Glomerular endothelial cell (primary cell): ENCODE measurements around the gene CPEB4. TPM values are rescaled to one million over a fixed set of nuclear protein-coding genes. Genes with fewer than 3 reads are reported as not detected.

Experiments used
- DNase-seq: peaks from one replicate; pipeline ENCODE4 v3.0.0-alpha.2; 2011; ENCODE audit warnings: low read depth, low spot score; ENCODE audit errors: extremely low read depth
- total RNA-seq: library from RNA; depleted of rRNA; stranded (reverse); fragments of >200 nt; gene quantifications from 2 replicates; pipeline ENCODE4 v1.2.3, GENCODE V29; 2015

Gene CPEB4
- total RNA-seq, 1 donor from 2014 or later, result 12.4 TPM

DNA sequence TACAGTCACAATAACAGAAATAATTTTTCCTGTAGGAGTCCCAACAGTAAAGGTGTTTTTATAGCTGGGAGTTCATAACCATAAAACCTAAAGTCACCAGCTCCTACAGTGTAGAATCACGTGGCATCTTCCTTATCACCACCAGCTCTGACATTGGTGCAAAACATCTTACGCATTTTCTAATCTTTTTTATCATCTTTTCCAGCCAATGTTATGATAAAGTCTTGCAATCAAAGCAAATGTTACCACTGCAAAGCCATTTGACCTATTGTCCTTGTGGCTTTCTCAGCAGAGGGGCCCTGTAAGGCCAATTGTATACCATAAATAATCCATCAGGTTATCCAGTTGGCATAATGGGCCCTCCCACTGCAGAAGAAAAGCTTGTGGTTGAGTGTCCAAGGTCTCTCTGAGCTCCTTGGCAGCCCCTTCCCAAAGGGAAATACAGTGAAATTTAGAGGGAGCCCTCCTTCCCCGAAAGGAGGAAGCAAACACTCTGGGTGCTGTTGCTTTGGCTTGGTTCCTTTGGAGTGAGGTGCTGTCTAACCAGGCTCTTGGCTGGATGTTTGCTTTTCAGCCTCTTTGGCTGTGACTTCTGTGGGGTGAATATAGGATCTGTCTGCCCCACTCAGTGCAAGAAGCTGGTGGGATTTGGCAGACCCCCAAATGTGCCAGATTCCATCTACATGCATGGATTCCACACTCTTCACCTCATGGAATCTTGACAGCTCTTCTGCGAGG is 29.3 kb upstream of the CPEB4 start:
- no peak for DNase-seq

- DNase-seq, result no peak
These were observed 28.6 kb upstream of the CPEB4 start for GRCh38 chr5:173859408-173860159.

GRCh38 chr5:173862047-173862477 is 26.1 kb upstream of the CPEB4 start:
- DNase-seq, result no peak

GRCh38 chr5:173863359-173863758 is 24.8 kb upstream of the CPEB4 start:
- DNase-seq, result no peak

- DNase-seq, result no peak
These were observed 23.8 kb upstream of the CPEB4 start for GRCh38 chr5:173864126-173865050.

DNA sequence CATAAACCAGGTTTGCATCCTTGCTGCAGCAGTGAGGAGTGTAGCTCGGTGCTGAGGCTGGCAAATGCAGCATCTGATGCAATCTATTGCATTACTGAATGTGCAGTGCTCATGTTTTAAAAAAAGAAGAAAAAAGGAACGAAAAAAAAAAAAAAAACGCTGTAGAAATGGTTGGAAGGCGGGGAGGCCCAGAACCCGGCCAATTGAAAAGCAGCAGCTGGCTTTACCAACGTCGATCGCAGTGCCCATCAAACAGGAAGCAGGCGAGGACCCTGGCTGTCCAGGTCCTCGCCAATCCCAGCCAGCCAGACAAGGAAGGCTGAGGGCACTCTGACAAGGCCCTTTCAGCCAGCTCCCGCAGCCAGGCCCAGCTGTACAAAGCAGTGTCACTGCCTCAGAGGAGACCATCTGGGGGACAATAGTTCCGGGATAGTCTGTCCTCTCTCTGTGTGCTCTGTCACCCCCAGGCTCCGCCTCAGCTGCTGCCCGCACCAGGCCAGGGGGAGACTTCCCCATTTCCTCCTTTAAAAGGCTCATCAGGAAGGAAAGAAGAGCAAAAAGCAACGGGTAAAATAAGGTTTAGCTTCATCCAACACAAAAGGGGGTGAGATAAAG is 21.8 kb upstream of the CPEB4 start:
- no peak for DNase-seq

DNA sequence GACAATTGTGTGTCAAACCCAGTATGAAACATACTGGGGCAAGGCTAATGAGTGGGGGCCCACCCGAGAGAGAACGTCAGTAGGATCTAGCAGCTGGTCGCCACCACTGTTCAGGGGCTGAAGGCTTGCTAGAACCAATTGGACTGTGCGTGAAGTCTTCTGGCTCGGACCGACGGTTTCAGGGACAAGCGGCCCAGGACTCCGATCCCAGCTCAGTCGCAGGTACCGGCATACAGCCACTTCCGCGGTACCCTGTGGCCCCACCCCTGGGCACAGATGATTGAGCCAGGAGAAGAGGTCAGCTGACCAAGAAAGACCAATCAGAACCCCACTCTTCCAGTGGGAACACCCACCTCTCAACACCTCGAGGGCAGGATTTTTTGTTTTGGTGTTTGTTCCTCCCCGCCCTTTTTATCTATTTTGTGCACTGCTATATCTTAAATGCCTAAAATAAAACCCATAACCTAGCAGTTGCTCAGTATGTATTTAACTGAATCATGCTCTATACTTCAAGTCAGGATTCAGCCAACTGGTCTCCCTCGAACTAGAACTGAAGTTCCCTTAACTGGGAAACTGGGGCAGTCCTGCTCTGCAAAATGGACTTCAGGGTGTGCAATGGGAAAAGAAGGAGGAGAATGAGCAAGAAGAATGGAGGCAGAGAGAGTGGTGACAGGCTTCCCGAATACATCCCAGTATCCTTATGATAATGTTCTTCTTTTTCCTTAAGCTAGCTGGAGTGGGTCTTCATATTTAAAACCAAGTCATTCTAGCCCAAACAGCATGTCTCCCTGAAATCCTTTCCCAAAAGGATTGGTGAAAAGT is 21.1 kb upstream of the CPEB4 start:
- no peak for DNase-seq

GRCh38 chr5:173868096-173868880 is 19.9 kb upstream of the CPEB4 start:
- DNase-seq, result no peak

DNA sequence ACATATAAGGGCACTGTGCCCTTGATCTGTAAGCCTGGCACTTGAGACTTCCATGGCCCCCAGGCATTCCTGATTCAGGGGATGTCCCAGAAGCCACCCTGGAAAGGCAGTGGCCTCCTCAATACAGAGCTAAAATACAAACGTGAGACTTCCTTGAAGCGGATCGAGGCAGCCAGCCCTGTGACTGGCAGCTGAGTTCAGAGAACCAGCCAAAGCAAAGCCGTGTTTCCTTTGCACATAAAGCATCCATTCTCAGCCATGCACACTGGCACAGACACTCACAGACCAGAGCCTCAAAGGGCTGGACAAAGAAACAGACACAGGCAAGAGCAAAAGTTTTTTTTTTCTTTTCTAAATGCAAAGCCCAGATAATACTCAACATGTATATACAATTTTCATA is 18.8 kb upstream of the CPEB4 start:
- no peak for DNase-seq

- DNase-seq, result no peak
These were observed 15.2 kb upstream of the CPEB4 start for GRCh38 chr5:173872957-173873305.

DNA sequence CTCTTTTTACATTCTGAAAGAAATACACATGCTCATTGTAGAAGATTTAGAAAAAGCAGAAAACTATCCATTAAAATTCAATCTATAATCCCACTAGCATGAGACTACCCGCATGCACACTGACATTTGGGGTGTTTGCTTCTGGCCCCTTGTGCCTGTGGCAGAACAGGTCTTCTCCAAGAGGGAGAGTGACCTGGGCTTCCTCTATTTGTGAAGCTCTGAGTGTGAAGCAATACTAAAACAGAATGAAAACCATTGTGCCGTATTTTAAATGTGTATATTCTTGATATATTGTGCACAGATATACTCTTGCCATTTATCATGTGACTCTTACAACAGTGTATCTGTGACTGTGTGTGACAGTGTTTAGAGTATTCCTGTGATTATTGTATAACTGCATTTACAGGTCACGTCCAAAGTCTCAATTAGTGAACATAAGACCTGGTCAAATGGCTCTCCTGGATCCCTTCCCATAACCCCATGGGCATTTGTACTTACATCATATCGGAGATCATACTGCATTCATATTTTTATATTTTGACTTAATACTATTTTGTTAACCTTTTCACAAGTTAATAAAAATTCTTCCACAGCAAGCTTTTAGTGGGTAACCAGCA is 14.7 kb upstream of the CPEB4 start:
- no peak for DNase-seq

DNA sequence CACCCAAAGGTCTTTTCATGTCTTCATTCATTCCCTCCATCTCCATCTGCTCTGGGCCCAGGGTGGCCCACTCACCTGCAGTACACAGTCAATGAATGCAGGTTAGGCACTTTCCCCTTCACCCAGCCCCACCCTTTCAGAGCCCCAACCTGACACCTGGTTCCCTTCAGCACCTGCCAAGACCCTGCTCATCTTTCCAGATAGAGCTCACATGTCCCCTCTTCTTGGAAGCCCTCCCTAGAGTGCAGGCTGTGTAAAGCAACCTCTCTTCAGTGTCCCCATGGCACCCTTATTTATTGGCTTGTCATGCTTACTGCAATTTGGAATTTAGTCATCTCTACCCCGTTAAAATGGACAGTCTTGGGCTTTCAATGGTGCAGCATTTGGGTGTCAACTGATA is 13.0 kb upstream of the CPEB4 start:
- no peak for DNase-seq

DNA sequence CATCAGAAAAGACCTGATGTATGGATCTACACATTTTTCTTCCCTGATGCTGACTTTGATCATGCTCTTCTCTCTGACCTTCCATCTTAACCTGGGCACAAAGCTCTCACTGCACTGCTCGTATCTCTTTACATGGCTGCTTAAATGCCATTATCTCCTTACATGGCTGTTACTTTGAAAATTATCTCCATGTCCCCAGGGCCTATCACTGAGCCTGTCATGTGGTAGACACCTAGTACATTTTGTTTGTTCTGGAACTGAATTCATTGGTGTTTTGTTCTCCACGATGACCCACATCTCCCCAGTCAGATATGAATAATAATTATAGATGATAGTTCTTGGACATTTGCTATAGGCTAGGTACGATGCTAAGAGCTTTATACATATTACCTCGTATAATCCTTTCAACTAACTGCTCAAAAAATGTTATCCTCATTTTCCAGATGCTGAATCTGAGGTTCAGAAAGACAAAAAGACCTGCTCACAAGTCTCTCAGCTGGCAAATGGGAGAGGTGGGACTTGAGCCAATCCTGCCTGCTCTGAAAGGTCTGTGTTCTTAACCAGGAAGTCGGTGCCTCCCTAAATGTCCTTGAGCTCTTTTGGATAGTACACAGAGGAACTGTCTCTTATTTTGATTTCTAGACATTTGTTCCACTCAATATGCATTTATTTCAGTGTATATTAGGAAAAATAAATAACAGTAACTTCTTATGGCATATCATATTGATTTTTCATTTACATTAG is 9.8 kb upstream of the CPEB4 start:
- no peak for DNase-seq

- DNase-seq, result no peak
These were observed 7.7 kb upstream of the CPEB4 start for GRCh38 chr5:173880306-173880985.

DNA sequence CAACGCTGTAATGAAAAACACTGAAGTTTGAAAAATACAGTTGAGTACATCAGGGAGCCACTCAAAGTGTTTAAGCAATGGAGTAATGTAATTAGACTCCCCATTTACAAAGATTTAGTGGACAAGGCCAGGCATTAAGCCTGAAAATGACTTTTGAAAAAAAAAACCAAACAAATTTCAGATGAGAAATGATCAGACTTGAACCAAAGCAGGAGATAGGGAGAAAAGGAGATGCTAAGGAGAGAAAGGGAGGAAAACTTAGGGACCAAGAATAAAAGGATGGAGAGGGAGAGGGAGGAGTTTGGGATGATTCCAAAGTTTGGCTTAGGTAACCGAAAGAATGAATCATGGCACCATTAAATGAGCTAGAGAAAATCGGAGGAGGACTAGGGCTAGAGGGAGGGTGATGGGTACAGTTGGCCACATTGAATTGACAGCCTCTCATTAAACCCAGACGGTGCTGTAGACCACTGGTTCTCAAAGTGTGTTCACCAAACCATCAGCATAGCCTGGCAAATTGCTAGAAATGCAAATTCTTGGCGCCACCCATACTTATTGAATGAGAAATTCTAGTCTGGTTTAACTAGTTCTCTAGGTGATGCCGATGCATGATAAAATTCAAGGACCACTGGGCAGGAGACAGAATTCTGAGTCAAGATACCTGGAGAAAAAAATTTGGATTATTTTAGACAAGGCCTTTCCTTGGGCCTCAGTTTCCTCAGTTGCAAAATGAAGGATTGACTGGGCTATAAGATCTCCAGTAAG is 6.2 kb upstream of the CPEB4 start:
- DNase-seq, result no peak

DNA sequence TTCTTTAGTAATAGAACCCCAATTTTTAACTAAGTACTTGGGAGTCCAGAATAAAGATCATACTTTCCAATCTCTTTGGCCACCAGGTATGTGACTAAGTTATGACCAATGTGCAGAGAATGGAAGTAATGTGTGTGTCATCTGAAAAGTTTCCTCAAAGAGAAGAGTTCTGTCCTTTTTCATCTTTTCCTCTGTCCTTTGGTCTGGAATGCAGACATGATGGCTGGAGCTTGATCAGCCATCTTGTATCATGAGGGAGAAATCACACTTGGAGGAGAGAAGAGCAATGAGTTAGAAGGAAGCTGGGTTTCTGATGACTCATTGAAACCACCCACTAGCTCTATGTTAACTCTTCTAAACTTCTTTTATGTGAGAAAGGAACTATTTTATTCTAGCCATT is 5.5 kb upstream of the CPEB4 start:
- DNase-seq, result no peak
